H1 (cell line): ENCODE results near the gene RNF220. TPM values are rescaled to one million over a fixed set of nuclear protein-coding genes. Genes with fewer than 3 reads are reported as not detected.

ENCODE experiments used
- CTCF ChIA-PET: fragments of 300-600 bp; sonication (Branson Sonifier 250); formaldehyde crosslinking; loops from one replicate; lab custom pipeline; 2021; ENCODE audit not compliant: partially characterized antibody; lab: Charles Lee
- POLR2A ChIA-PET: fragments of 300-600 bp; sonication (Branson Sonifier 250); formaldehyde crosslinking; loops from one replicate; lab custom pipeline; 2021; ENCODE audit warnings: inconsistent platforms; ENCODE audit not compliant: partially characterized antibody; lab: Charles Lee
- DNase-seq, 2 experiments: peaks; one replicate each; pipeline versions ENCODE4 v3.0.0 to v3.0.0-alpha.2; 2010 to 2022; ENCODE audit warnings: low spot score in 2 of 2, low read depth in 1 of 2, mixed read lengths in 1 of 2
- FAIRE-seq: peaks from 2 replicates; lab custom pipeline; 2011; peaks lifted over from hg19 to GRCh38; lab: Jason Lieb, UNC
- H2AFZ ChIP-seq: 2 replicates; pipeline ENCODE4 v1.8.1; 2012; ENCODE audit warnings: low read length, inconsistent platforms
- H2AK5ac ChIP-seq: 2 replicates; pipeline ENCODE4 v1.6.1; 2013; ENCODE audit warnings: low read depth, low read length
- H2BK120ac ChIP-seq: replicated peaks from 2 replicates; pipeline ENCODE3; 2013; ENCODE audit warnings: low read depth, low read length, inconsistent platforms
- H2BK12ac ChIP-seq: 2 replicates; pipeline ENCODE4 v1.6.1; 2013; ENCODE audit warnings: low read depth, low read length
- H2BK15ac ChIP-seq: 2 replicates; pipeline ENCODE4 v1.6.1; 2013; ENCODE audit warnings: low read length
- H2BK20ac ChIP-seq: 2 replicates; pipeline ENCODE4 v1.6.1; 2013; ENCODE audit warnings: low read length
- H2BK5ac ChIP-seq: 2 replicates; pipeline ENCODE4 v1.6.1; 2013; ENCODE audit warnings: low read depth, low read length
- H3K14ac ChIP-seq: 2 replicates; pipeline ENCODE4 v1.6.1; 2013; ENCODE audit warnings: inconsistent platforms; ENCODE audit not compliant: insufficient read length
- H3K18ac ChIP-seq: 2 replicates; pipeline ENCODE4 v1.6.1; 2013; ENCODE audit warnings: low read length; ENCODE audit errors: extremely low read depth
- H3K23ac ChIP-seq: 2 replicates; pipeline ENCODE4 v1.6.1; 2013; ENCODE audit warnings: inconsistent platforms; ENCODE audit not compliant: insufficient read length
- H3K23me2 ChIP-seq: 2 replicates; pipeline ENCODE4 v1.6.1; 2013; ENCODE audit warnings: low read depth, low read length
- H3K27ac ChIP-seq: 2 replicates; pipeline ENCODE4 v1.6.1; 2011; ENCODE audit warnings: low read depth, low read length, inconsistent platforms
- H3K27me3 ChIP-seq, 4 experiments: replicated peaks in 1 of 4; 1 replicate in 1 of 4; 2 replicates in 3 of 4; pipeline versions ENCODE4 v1.6.1 to v1.8.1; 2011 to 2013; ENCODE audit warnings: low read length in 3 of 4, mild to moderate bottlenecking in 3 of 4, inconsistent platforms in 2 of 4, mixed read lengths in 2 of 4, moderate library complexity in 1 of 4; ENCODE audit not compliant: control insufficient read depth in 3 of 4, insufficient read depth in 3 of 4; ENCODE audit errors: extremely low read depth in 1 of 4
- H3K36me3 ChIP-seq, 4 experiments: 2 replicates each; pipeline versions ENCODE4 v1.6.1 to v1.8.1; 2011 to 2013; ENCODE audit warnings: mild to moderate bottlenecking in 4 of 4, low read length in 3 of 4, moderate library complexity in 2 of 4, control low read depth in 1 of 4, inconsistent platforms in 1 of 4; ENCODE audit not compliant: insufficient read depth in 4 of 4, control insufficient read depth in 2 of 4
- H3K4ac ChIP-seq: replicated peaks from 2 replicates; pipeline ENCODE3; 2013; ENCODE audit warnings: low read length, low read depth, mixed read lengths, inconsistent platforms; ENCODE audit not compliant: insufficient read length
- H3K4me1 ChIP-seq, 4 experiments: replicated peaks in 1 of 4; 1 replicate in 1 of 4; 2 replicates in 3 of 4; pipeline versions ENCODE4 v1.6.1 to v1.8.1; 2011 to 2013; ENCODE audit warnings: low read length in 3 of 4, inconsistent platforms in 2 of 4, mixed read lengths in 1 of 4; ENCODE audit not compliant: insufficient read depth in 4 of 4, control insufficient read depth in 3 of 4
- H3K4me2 ChIP-seq, 2 experiments: 2 replicates each; pipeline versions ENCODE4 v1.6.1 to v1.8.1; 2011 to 2013; ENCODE audit warnings: low read depth in 2 of 2, low read length in 2 of 2, control low read depth in 1 of 2, inconsistent platforms in 1 of 2, mild to moderate bottlenecking in 1 of 2; ENCODE audit not compliant: insufficient read depth in 1 of 2
- H3K4me3 ChIP-seq, 4 experiments: fragments of 200-600, 300-600 bp in 1 of 4; sonication (generic), shearing (Covaris generic), sonication (Bioruptor Twin) in 1 of 4; 2 replicates each; pipeline versions ENCODE4 v1.5.1 to v1.8.1; 2011 to 2016; ENCODE audit warnings: low read length in 4 of 4, low read depth in 3 of 4, control low read depth in 2 of 4, inconsistent platforms in 2 of 4, mild to moderate bottlenecking in 2 of 4, mixed read lengths in 1 of 4, moderate library complexity in 1 of 4; ENCODE audit not compliant: insufficient read depth in 2 of 4; ENCODE audit errors: extremely low read depth in 1 of 4
- H3K56ac ChIP-seq: replicated peaks from 2 replicates; pipeline ENCODE3; 2013; ENCODE audit warnings: low read depth, mild to moderate bottlenecking, mixed read lengths, low read length, inconsistent platforms; ENCODE audit not compliant: insufficient read length
- H3K79me1 ChIP-seq: 2 replicates; pipeline ENCODE4 v1.6.1; 2013; ENCODE audit warnings: low read depth, low read length, control low read depth
- H3K79me2 ChIP-seq, 2 experiments: 2 replicates each; pipeline versions ENCODE4 v1.6.1 to v1.8.1; 2012 to 2013; ENCODE audit warnings: low read length in 2 of 2, mild to moderate bottlenecking in 2 of 2, inconsistent platforms in 1 of 2; ENCODE audit not compliant: insufficient read depth in 2 of 2, control insufficient read depth in 1 of 2
- H3K9ac ChIP-seq, 4 experiments: replicated peaks in 1 of 4; 1 replicate in 1 of 4; 2 replicates in 3 of 4; pipeline versions ENCODE4 v1.6.1 to v1.8.1; 2011 to 2013; ENCODE audit warnings: low read depth in 3 of 4, low read length in 3 of 4, control low read depth in 2 of 4, mild to moderate bottlenecking in 2 of 4, moderate library complexity in 2 of 4, inconsistent platforms in 1 of 4; ENCODE audit errors: extremely low read depth in 1 of 4
- H3K9me3 ChIP-seq, 2 experiments: 2 replicates each; pipeline versions ENCODE4 v1.6.1 to v1.8.1; 2012 to 2013; ENCODE audit warnings: mild to moderate bottlenecking in 2 of 2, moderate library complexity in 2 of 2, control low read depth in 1 of 2, inconsistent platforms in 1 of 2, low read depth in 1 of 2, low read length in 1 of 2, mixed read lengths in 1 of 2; ENCODE audit not compliant: insufficient read depth in 2 of 2
- H4K20me1 ChIP-seq, 2 experiments: replicated peaks in 1 of 2; 2 replicates each; pipeline versions ENCODE3 to v1.8.1; 2011 to 2013; ENCODE audit warnings: inconsistent platforms in 2 of 2, low read length in 2 of 2, mild to moderate bottlenecking in 1 of 2; ENCODE audit not compliant: insufficient read depth in 2 of 2, control insufficient read depth in 1 of 2
- H4K5ac ChIP-seq: 2 replicates; pipeline ENCODE4 v1.6.1; 2013; ENCODE audit warnings: low read length, low read depth, mixed read lengths, inconsistent platforms; ENCODE audit not compliant: insufficient read length
- H4K8ac ChIP-seq: 2 replicates; pipeline ENCODE4 v1.8.0; 2013; ENCODE audit warnings: mild to moderate bottlenecking, moderate library complexity, low read length, inconsistent platforms; ENCODE audit not compliant: insufficient read depth; ENCODE audit errors: extremely low read depth
- H4K91ac ChIP-seq: replicated peaks from 2 replicates; pipeline ENCODE3; 2013; ENCODE audit warnings: low read length, mixed read lengths, inconsistent platforms; ENCODE audit not compliant: insufficient read length
- CREB1 ChIP-seq: IDR thresholded peaks from 2 replicates; pipeline ENCODE4 v1.6.1; 2012; ENCODE audit warnings: inconsistent platforms
- ZNF274 ChIP-seq: IDR thresholded peaks from 2 replicates; pipeline ENCODE4 v1.7.0; 2012; ENCODE audit warnings: low read length, borderline replicate concordance; ENCODE audit errors: extremely low read depth
- WGBS, 2 experiments: shearing (Covaris generic) in 1 of 2; methylation state at CpG; one replicate each; pipeline versions ENCODE4 v1.1.6 to v1.1.7; 2013 to 2015; ENCODE audit warnings: low lambda C conversion rate in 2 of 2, mixed read lengths in 2 of 2, inconsistent platforms in 1 of 2, low coverage in 1 of 2, missing lambda C conversion rate in 1 of 2; ENCODE audit not compliant: insufficient replicate concordance in 2 of 2, insufficient coverage in 1 of 2, insufficient read length in 1 of 2; ENCODE audit errors: extremely low coverage in 1 of 2, missing lambda C conversion rate in 1 of 2; 5-methylcytosine and 5-hydroxymethylcytosine counted together
- polyA plus RNA-seq, 7 experiments: library from polyadenylated mRNA; depleted of rRNA in 3 of 7; stranded (reverse) in 5 of 7; unstranded in 2 of 7; fragments of >200 nt in 5 of 7; fragments of 200-250 nt in 2 of 7; gene quantifications; 1 replicate in 5 of 7; 2 replicates in 1 of 7; 4 replicates in 1 of 7; pipeline versions ENCODE4 v1.2.1 to v1.2.3, GENCODE V29; 2011 to 2013; ENCODE audit warnings: missing spikeins in 2 of 7, mixed read lengths in 2 of 7
- total RNA-seq: library from RNA; stranded (reverse); fragmentation: NEBNext Ultra II Directional; extraction: Animal tissue kit (Norgen Biotek cat#: 25700); gene quantifications from 2 replicates; pipeline ENCODE4 v1.2.1, GENCODE V29; 2021

Gene RNF220
- total and polyA plus RNA-seq, 2 of the 8 experiments (the other 6 are each of a cell fraction or from before 2014, with no cell fraction given) = 123 to 160 TPM

DNA sequence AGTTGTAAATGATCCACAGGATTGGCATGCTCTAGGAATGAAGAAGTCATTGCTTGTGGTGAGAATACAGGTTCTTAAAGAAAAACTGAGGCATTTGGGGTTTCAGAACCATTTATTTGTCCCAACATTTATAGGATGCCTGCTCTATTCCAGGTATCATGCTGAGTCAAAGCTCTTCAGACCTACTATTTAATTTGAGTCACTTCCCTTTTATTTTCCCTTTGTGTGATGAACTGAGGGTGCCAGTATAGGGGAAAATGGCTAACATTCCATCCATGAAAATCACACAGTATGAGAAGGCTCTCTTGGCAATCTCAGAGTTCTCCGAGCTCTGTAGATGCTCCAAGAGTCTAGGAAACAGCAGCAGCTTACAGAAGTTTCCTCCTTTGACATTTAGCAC lies 110.4 kb downstream of the RNF220 start:
- H2AFZ ChIP-seq = no peak overlapping the region
- no peak overlapping the region for H3K4me2 ChIP-seq
- H2BK20ac ChIP-seq = no peak overlapping the region
- CTCF ChIA-PET = interaction anchor here (0.6 to 3.9 kb wide), 6 partner anchors 9 to 141 kb away, joined by 3 to 13 read pairs (median 7); no protein-coding TSS in a partner anchor
- no peak overlapping the region for H2BK5ac ChIP-seq
- H4K20me1 ChIP-seq = no peaks in the 10 kb centered on the region
- no peaks in the 10 kb centered on the region for H3K9me3 ChIP-seq
- no peak overlapping the region for H3K18ac ChIP-seq
- no peak overlapping the region for H2BK120ac ChIP-seq
- no peaks in the 10 kb centered on the region for H3K79me1 ChIP-seq
- H3K23ac ChIP-seq = no peak overlapping the region
- H2AK5ac ChIP-seq = no peak overlapping the region
- no peak overlapping the region for H3K27ac ChIP-seq
- H2BK12ac ChIP-seq = no peak overlapping the region
- no peak overlapping the region for H3K14ac ChIP-seq
- no peak overlapping the region for H3K4me3 ChIP-seq
- no peak overlapping the region for H4K5ac ChIP-seq
- H3K9ac ChIP-seq = no peak overlapping the region
- TF ChIP-seq ZNF274 (no peak), CREB1 (no peak)
- DNase-seq = no peak
- FAIRE-seq = no peak
- H4K8ac ChIP-seq = no peak overlapping the region
- no peaks in the 10 kb centered on the region for H3K36me3 ChIP-seq
- WGBS, 2 experiments = 93% methylated on average over 1 of the region's 1 CpG; no CpG with 5 or more reads in 1 of the 2 experiments
- H3K79me2 ChIP-seq = no peaks in the 10 kb centered on the region; a peak in 1 of 4 replicates
- POLR2A ChIA-PET = interaction anchor here (1.1 to 5.9 kb wide), 5 partner anchors 9 to 56 kb away, joined by 3 to 33 read pairs (median 3); no protein-coding TSS in a partner anchor
- H3K56ac ChIP-seq = no peak overlapping the region
- no peaks in the 10 kb centered on the region; the same call in 1 of the 2 replicates for H3K23me2 ChIP-seq
- H3K4ac ChIP-seq = no peak overlapping the region
- no peak overlapping the region for H4K91ac ChIP-seq
- H3K27me3 ChIP-seq = no peaks in the 10 kb centered on the region; a peak in 1 of 7 replicates
- peaks cover 3 to 15% (median 6%) of the 10 kb centered on the region in 4 experiments for H3K4me1 ChIP-seq
- H2BK15ac ChIP-seq = no peak overlapping the region
